Measurements from ENCODE around the gene HSP90AB1.

HSP90AB1 gene

DNA sequence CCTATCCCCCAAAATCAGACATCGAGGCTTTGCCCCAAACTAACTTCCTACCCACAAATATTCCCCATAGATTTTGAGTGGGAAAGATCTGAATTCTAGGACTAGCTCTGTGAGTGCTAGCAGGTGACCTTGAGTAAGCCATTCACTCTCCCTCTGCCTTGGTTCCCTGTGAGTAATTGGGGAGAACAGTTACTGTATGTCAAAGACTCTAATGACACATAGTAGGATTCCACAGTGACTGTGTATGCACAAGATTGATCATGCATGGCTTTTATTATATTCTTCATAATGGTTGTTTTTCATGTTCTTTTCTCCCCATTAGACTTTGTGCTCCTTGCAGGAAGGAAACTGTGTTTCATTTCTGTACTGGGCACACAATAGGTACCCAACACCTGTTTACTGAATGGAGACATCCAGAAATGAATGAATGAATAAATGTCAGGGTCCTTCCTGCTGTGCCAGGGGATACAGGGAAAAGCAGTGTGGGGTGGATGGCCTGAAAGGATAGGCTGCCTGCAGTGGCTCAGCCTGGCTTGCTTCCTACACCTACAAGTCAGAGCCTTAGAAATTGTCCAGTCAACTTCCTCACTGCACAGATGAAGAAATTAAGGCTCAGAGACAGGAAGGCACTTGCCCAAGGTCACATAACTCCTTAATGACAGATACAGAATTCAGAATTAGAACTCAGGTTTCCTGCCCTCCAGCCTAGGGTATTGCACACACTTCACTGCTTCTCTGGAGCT, 22.4 kb downstream of the HSP90AB1 start:
- DNase-seq (ENCODE audit: low read depth): no peak

- DNase-seq (ENCODE audit: low read depth): no peak
Observed at GRCh38 chr6:44269921-44270525, 23.1 kb downstream of the HSP90AB1 start, which contains the start of gene TMEM151B. TMEM151B (plus strand) TSS chr6:44270450; CDS start chr6:44270743, 293 bp downstream.

GRCh38 chr6:44270526-44271405, 23.9 kb downstream of the HSP90AB1 start:
- no peak for DNase-seq (ENCODE audit: low read depth)

DNA sequence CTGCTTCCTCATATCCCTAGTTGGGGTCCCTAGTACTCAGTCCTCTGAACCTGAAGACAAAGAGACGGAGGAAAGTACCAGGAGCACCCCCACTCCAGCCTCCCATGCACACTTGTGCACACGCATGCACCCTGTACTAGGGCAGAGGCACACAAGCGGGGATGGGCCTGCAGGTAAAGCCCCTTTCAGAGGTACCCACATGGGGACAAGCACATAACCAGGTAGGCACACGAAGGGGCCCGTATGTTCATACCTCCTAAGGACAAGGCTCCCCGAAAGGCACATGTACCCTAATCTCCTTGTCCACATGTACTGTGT, 24.5 kb downstream of the HSP90AB1 start:
- DNase-seq (ENCODE audit: low read depth): no peak

DNA sequence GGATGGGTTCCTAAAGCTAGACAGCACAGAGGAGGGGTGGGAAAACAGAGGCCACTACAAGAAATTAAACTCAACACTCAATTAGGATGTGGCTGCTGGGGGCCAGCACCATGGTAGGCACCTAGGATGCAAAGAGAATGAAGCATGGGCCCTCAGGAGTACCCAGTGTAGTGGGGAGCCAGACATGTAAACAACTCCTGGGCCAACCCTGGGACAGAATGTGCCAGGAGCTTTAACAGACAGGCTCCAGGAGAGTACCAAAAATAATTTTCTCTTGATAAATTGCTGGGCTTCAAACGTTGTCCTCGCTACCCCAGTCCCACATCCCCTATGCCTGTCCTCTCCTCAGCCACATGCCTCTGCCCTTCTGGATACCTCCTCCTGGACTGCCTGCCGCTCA, 25.0 kb downstream of the HSP90AB1 start:
- no peak for DNase-seq (ENCODE audit: low read depth)

DNA sequence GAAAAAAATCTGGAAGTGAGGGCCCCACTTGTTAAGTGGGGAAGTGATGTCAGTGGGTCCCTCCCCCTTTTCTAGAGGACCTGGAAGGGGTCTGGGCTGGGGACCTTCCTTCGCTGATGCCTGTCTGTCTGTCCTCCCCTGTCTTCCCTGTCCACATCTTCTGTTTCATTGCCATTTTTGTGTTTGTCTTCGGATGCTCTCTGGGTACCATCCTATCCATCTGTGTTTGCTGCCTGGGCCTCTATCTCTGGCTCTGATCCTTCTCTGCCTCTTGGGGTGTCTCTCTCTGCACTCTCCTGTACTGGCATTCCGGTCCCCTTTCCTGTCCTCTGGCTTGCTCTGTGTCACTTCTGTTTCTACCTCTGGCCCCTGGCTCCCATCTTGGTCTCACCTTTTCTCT, 25.6 kb downstream of the HSP90AB1 start:
- no peak for DNase-seq (ENCODE audit: low read depth)

DNA sequence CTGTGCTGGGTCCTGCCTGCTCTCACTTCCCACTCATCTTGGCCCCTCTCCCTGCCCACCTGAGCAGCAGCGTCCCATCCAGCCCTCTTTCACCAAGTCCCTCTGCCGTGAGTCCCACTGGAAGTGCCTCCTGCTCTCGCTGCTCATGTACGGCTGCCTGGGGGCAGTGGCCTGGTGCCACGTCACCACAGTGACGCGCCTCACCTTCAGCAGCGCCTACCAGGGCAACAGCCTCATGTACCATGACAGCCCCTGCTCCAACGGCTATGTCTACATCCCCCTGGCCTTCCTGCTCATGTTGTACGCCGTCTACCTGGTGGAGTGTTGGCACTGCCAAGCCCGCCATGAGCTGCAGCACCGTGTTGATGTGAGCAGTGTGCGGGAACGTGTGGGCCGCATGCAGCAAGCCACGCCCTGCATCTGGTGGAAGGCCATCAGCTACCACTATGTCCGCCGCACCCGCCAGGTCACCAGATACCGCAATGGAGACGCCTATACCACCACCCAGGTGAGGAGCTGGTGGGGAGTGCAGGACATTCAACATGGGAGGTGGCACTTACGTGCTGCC, 26.2 kb downstream of the HSP90AB1 start:
- no peak for DNase-seq (ENCODE audit: low read depth)

DNA sequence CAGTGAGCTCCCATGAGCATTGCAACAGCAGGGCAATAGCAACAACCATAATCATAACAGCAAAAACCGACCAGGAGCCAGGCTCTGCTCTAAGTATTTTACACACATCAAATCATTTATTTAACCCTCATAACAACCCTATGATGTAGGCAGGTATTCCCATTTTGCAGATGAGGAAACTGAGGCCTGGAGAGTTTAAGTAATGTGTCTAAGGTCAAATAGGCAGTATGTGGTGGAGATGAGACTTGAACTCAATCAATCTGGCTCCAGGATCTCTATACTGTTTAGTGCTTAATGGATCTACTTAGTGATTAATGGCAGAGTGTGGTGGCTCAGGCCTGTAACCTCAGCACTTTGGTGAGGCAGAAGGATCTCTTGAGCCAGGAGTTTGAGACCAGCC, 26.7 kb downstream of the HSP90AB1 start:
- no peak for DNase-seq (ENCODE audit: low read depth)

DNA sequence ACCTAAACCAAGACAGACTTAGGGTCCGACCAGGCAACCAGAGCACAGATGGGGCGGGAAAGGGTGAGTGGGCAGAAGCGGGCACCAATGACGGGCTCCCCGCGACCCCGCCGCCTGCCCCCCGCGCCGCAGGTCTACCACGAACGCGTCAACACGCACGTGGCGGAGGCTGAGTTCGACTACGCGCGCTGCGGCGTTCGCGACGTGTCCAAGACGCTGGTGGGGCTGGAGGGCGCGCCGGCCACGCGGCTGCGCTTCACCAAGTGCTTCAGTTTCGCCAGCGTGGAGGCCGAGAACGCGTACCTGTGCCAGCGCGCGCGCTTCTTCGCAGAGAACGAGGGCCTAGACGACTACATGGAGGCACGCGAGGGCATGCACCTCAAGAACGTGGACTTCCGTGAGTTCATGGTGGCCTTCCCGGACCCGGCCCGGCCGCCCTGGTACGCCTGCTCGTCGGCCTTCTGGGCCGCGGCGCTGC, 28.4 kb downstream of the HSP90AB1 start:
- no peak for DNase-seq (ENCODE audit: low read depth)

DNA sequence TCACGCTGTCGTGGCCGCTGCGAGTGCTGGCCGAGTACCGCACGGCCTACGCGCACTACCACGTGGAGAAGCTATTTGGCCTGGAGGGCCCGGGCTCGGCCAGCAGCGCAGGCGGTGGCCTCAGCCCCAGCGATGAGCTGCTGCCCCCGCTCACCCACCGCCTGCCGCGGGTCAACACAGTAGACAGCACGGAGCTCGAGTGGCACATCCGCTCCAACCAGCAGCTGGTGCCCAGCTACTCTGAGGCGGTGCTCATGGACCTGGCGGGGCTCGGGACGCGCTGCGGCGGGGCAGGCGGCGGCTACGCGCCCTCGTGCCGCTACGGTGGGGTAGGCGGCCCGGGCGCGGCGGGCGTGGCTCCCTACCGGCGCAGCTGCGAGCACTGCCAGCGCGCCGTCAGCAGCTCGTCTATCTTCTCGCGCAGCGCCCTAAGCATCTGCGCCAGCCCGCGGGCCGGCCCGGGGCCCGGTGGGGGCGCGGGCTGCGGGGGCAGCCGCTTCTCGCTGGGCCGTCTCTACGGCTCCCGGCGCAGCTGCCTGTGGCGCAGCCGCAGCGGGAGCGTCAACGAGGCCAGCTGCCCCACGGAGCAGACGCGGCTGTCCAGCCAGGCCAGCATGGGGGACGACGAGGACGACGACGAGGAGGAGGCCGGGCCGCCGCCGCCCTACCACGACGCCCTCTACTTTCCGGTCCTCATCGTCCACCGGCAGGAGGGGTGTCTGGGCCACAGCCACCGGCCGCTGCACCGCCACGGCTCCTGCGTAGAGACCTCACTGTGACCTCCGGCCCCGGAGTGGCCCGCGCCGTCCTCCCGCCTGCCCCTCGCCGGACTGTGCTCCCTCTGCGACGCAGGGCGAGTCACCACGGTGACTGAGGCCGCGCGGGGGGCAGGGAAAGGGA, 29.1 kb downstream of the HSP90AB1 start:
- no peak for DNase-seq (ENCODE audit: low read depth)

DNA sequence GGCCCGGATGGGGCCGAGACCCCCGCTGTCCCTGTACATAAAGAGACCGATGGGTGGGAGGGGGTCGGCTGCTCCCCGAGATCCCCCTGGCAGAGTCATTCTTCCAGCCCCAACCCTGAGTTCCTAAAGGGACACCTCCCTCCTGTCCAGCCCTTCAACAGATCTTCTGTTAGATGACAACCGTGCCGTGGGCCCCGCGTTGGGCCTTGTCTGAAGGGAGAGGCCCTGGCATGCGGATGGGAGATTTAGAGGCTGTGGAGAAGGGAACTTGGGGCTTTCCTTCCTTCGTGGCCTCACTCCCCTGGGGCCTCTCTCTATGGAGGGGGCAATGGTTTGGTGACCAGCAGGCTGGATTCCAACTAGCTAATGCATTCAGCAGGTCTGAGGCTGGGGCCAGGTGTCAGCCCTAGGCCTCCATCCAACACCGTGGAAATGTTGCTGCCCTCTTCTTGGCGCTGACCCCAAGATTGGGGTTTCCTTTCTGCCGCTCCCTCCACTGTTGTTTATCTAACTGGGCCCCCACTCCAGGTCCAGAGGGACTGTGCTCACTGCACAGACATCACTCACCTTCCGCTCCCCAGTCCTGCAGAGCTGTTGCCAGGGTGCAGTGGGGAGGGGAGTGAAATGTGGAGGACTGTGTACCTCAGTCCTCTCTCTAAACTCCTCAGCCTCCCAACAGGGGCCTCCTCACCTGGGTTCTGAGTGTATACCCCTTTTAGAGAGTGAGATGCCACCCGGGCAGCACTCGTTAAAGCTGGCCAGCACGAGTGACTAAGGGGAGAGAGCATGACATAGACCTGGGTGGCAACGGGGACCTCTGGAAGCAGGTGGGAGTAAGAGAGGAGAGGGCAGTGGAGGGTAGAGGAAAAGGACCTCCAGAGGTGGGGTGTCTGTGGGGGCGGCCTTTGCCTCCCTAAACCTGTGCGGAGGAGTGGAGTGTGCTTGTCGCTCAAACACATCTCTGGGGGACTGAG, 30.1 kb downstream of the HSP90AB1 start:
- DNase-seq (ENCODE audit: low read depth): no peak

GRCh38 chr6:44277763-44278162, 30.9 kb downstream of the HSP90AB1 start:
- no peak for DNase-seq (ENCODE audit: low read depth)

GRCh38 chr6:44278315-44278714, 31.4 kb downstream of the HSP90AB1 start:
- no peak for DNase-seq (ENCODE audit: low read depth)

- no peak for DNase-seq (ENCODE audit: low read depth)
Observed at GRCh38 chr6:44278774-44279697, 32.1 kb downstream of the HSP90AB1 start.

DNA sequence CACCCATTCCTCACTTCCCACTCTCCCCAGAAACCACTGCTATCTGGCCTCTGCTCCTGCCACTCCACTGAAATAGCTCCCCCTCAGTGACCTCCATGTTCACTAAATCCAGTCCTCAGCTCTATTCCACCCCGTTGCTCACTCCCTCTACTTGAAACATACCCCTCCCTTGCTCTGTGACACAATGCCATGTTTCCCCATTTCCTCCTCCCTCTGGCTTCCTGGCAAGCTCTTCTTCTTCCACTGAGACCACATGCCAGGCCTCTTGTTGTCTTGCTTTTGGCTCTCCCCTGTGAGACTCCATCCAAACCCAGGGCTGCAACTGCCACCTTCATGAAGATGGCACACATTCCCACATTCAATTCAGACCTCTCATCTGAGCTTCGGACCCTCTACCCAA, 37.2 kb downstream of the HSP90AB1 start:
- no peak for DNase-seq (ENCODE audit: low read depth)

DNA sequence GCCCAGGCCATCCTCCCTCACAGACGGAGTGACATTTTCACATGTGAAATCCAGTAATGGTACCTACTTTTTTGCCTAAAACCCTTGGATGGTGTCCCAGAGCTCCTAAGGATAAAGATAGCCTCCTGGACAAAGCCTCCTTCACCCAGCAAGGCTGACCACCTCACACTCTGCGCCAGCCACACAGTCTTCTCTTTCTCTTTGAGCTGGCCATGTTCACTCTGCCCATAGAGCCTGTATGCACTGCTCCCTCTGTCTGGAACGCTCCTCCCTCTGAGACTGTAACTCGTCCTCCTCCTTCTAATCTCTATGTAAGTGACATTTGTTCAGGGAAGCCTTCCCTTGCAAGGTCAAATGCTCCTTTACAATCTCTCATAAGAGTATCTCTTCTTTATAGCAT, 38.0 kb downstream of the HSP90AB1 start:
- no peak for DNase-seq (ENCODE audit: low read depth)

- DNase-seq (ENCODE audit: low read depth): no peak
Observed at GRCh38 chr6:44285552-44286284, 38.8 kb downstream of the HSP90AB1 start.

DNA sequence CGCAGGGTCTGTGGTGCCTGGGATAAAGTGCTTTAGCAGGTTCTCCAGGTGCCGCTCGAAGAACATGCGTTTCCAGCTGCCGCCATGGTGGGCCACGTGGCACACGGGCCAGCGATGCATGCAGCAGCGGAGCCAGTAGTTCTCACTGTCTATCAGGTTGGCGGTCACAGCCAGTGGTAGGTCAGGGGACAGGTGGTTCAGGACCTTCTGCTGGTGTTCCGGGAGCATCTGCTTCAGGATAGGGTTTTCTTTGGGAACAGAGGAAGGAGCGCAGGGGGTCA, 39.3 kb downstream of the HSP90AB1 start:
- DNase-seq (ENCODE audit: low read depth): no peak

GRCh38 chr6:44286747-44287146, 39.8 kb downstream of the HSP90AB1 start:
- no peak for DNase-seq (ENCODE audit: low read depth)
